HG02870 (cell line): ENCODE data around the gene RUSF1.

Source experiments
- ATAC-seq: cut with Tn5 transposase; IDR thresholded peaks from one replicate; pipeline ENCODE4 v1.9.1; 2021; ENCODE audit warnings: mild to moderate bottlenecking, moderate library complexity; ENCODE audit not compliant: unreplicated experiment

RUSF1 gene

DNA sequence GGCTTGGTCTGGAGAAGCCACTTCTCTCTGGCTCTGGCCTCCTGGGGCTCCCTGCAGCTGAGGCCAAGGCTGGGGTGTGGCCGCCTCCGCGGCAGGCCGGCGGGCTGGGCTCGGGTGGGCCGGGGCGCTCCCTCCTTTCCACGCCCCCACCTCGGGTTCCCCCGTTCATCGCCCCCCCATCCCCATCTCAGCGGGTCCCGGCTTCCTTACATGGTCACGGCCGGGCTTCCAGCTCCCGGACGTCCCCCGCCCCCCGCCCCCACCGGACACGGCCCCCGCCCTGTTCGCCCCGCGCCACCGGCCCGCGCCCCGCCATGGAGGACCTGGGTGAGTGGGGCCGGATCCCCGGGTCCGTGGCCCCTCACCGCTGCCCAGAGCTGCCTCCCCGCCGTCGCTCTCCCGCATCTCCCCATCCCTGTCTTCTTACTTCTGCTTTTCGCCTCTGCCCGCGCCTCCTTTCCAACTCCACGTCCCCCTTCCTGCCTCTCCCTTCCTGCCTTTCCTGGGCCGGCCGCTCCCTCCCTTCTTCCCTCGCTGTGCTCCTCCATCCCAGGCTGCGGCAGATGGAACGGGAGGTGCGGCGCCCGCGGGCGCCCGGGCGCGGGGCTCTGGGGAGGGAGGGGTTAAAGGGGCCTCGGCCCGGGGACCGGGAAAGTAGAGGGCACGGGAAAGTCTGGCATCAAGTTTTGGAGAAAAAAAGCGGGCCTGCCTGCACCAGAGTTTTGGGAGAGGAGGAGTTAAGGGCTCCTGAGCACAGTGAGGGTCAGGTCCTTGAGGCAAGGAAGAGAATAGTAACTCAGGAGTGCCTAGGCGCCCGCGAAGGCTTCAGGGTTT lies 36.1 kb downstream of the RUSF1 start, which contains the start of gene TGFB1I1:
Gene TGFB1I1 (plus strand): TSS at position 278 of the 834 bp plus-strand sequence. CDS start 37 bp downstream, at position 315.
- ATAC-seq = no peak

DNA sequence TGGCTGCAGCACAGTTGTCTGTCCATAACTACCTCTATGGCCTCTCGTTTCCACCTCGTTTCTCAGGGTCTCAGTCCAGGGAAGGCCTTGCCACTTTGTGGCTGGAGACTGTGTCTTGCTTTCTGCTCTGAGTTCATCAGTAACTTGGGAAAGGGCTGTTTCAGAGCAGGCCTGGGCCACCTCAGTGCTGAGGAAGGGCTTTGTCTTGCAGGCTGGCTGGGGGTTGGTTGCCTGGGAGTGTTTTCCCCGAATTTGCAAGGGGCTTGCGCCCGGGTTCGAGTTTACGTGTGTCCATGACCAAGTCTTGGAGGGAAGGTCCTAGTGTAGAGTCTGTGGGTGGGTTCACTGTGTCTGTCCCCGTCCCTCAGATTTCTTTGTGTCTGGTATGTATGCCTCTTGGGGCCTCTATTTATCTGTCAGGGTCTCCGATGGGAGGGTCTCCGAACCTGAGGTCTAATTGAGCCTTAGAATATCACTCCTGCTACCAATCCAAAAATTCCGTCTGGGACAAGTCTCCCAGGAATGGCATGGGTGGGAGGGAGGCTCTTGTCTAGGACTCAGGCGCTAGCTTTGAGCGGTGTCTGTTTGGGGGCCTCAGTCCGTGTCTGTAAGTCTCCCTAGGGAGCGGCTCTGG lies 36.8 kb downstream of the RUSF1 start:
- no peak for ATAC-seq

DNA sequence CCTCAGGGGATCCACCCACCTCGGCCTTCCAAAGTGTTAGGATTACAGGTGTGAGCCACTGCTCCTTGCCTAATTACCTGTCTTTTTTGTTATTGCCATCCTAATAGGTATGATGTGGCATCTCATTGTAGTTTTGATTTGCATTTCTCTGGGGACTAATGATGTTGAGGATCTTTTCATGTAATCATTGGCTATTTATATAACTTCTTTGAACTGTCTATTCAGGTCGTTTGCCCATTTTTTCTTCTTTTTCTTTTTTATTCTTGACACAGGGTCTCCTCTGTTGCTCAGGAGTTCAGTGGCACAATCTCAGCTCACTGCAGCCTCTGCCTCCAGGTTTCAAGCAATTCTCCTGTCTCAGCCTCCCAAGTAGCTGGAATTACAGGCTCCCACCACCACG lies 37.6 kb downstream of the RUSF1 start:
- ATAC-seq = no peak

DNA sequence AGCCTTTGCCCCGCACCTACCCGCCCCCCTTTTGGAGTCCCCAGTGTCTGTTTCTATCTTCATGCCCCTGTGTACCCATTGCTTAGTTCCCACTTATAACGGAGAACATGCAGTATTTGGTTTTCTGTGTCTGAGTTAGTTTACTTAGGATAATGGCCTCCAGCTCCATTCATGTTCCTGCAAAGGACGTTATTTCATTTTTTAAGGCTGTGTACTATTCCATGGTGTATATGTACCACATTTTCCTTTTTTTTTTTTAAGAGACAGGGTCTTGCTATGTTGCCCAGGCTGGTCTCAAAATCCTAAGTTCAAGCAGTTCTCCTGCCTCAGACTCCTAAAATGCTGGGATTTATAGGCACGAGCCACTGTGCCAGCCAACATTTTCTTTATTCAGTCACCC lies 40.3 kb downstream of the RUSF1 start:
- no peak for ATAC-seq

DNA sequence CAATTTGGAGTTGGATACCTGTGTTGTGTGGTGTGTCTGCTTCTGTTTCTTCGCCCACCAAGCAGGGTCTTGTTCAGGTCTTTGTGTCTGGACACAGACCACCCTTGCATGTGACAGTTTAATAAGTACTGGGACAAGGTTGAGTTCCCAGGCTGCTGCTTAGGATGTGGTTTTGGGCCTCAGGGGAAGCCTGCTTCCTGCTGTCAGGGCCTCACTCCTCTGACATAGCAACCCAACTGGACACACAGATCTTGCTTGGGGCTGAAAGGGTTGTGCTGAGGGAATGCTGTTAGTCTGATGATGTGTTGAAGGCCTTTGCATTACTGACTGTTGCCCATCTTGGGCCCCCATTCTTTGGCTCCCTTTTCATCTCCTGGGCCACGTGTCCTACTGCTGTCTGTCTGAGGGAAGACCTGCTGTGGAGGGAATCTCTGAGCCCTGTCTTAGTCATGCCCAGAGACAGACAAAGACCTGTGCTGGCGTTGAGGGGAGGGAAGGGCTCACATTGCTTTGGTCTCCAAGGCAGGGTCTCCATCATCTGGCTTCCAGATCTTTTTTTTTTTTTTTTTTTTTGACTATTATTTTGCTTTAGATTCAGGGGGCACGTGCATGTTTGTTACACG lies 40.9 kb downstream of the RUSF1 start:
- ATAC-seq = no peak

DNA sequence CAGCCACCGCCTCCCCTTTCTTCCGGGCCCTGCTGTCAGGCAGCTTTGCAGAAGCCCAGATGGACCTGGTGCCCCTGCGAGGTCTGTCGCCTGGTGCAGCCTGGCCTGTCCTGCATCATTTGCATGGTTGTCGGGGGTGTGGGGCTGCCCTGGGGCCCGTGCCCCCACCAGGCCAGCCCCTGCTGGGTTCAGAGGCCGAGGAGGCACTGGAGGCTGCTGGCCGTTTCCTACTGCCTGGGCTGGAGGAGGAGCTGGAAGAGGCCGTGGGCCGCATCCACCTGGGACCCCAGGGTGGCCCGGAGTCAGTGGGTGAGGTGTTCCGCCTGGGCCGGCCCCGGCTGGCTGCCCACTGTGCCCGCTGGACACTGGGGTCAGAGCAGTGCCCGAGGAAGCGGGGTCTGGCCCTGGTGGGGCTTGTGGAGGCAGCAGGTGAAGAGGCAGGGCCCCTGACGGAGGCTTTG lies 41.8 kb downstream of the RUSF1 start:
- no peak for ATAC-seq

DNA sequence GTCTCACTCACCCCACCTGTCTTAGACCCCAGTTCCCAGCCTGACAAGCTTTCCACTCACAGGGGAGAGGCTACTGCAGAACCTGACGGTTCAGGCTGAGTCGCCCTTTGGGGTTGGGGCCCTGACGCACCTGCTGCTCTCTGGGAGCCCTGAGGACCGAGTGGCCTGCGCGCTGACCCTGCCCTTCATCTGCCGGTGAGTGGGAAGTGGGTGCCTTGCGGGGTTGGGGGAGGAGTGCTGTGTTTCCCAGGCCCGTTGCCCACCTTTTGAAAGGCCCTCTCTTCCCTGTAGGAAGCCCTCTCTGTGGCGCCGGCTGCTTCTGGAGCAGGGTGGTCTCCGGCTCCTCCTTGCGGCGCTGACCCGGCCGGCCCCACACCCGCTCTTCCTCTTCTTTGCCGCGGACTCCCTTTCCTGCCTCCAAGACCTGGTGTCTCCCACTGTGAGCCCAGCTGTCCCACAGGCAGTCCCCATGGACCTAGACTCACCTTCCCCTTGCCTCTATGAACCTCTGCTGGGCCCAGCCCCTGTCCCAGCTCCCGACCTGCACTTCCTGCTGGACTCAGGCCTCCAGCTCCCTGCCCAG lies 42.3 kb downstream of the RUSF1 start:
- no peak for ATAC-seq

DNA sequence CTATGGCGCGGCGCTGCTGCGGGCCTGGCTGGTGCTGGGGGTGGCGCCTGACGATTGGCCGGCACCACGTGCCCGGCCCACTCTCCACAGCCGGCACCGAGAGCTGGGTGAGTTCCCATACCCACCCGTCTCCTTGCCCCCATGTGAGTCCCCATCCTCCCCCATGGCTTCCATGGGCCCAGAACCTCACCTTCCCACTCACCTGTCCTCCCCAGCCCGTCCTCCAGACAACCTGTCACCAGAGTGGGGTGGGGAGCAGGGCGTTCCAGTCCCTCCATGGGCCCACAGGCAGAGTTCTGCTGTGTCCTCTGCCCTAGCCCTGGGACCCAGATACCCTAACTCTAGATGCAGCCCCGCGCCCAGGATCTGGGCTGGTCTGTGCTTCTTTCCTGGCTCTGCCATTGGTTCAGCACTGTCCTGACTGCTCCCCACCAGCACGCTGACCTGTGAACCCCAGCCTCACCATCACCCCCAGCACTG lies 43.4 kb downstream of the RUSF1 start:
- no peak for ATAC-seq

DNA sequence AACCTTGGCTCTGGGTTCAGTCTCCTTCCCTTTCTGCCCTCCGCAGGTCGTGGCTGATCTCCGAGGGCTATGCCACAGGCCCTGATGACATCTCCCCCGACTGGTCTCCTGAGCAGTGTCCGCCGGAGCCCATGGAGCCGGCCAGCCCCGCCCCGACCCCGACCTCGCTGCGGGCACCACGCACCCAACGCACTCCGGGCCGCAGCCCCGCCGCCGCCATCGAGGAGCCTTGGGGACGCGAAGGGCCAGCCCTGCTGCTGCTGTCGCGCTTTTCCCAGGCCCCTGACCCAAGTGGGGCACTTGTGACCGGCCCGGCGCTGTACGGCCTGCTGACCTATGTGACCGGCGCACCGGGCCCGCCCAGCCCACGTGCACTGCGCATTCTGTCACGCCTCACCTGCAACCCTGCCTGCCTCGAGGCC lies 43.8 kb downstream of the RUSF1 start:
- no peak for ATAC-seq

DNA sequence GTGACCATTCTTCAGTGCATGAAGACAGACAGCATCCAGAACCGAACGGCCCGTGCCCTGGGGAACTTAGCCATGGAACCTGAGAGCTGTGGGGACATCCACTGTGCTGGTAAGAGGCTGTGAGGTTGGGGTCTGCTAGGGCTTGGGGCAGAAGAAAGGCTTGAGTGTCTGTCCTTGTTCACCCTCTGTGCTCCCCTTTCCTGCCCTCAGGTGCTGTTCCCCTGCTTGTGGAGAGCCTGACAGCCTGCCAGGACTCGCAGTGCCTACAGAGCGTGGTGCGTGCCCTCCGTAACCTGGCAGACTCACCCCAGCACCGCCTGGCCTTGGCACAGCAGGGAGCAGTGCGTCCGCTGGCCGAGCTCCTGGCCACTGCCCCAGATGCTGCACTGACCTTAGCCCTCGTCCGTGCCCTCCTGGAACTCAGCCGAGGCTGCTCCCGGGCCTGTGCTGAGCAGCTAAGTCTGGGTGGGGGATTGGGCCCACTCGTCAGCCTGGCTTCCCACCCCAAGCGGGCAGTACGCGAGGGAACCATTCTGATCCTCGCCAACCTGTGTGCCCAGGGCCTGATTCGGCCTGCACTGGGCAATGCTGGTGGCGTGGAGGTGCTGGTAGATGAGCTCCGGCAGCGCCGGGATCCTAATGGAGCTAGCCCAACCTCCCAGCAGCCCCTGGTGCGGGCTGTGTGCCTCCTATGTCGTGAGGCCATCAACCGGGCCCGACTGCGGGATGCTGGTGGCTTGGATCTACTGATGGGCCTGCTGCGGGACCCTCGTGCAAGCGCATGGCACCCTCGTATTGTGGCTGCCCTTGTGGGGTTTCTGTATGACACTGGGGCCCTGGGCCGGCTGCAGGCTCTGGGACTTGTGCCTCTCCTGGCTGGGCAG lies 46.0 kb downstream of the RUSF1 start:
- no peak for ATAC-seq

DNA sequence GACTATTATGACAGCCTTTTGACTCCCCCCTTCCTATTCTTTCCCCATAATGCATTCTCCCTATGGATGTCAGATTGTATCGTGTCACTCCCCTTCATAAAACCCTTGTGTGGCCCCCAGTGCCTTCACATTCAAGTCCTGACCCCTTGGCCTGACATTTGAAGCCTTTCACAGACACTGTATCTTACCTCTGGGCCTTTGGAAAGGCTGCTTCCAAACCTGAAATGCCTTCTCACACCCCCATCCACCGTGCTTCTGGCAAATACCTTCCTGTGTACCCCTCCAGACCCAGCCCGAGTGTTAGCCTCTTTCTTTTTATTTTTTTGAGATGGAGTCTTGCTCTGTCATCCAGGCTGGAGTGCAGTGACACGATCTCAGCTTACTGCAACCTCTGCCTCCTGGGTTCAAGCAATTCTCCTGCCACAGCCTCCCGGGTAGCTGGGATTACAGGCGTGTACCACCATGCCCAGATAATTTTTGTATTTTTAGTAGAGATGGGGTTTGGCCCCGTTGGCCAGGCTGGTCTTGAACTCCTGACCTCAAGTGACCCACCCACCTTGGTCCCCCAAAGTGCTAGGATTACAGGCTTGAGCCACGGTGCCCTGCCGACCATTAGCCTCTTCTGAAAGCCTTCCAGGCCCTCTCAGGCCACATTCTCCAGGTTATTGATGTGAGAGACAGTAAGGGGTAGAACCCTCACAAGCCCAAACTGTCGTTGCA lies 46.8 kb downstream of the RUSF1 start:
- no peak for ATAC-seq

DNA sequence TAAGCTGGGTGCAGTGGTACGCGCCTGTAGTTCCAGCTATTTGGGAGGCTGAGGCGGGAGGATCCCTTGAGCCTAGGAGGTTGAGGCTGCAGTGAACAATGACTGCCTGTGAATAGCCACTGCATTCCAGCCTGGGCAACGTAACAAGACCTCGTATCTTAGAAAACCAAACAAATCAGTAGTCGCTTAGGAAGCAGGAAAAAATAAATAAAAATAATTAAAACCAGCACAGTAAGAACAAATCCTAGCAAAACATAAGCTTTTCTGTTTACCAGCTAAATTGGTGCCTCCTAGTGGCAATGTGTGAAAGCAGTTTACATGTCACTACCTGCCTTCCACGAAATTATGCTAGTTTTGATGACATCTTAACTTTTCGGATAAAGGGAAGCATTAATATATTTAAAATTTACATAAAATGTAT lies 47.6 kb downstream of the RUSF1 start:
- no peak for ATAC-seq

DNA sequence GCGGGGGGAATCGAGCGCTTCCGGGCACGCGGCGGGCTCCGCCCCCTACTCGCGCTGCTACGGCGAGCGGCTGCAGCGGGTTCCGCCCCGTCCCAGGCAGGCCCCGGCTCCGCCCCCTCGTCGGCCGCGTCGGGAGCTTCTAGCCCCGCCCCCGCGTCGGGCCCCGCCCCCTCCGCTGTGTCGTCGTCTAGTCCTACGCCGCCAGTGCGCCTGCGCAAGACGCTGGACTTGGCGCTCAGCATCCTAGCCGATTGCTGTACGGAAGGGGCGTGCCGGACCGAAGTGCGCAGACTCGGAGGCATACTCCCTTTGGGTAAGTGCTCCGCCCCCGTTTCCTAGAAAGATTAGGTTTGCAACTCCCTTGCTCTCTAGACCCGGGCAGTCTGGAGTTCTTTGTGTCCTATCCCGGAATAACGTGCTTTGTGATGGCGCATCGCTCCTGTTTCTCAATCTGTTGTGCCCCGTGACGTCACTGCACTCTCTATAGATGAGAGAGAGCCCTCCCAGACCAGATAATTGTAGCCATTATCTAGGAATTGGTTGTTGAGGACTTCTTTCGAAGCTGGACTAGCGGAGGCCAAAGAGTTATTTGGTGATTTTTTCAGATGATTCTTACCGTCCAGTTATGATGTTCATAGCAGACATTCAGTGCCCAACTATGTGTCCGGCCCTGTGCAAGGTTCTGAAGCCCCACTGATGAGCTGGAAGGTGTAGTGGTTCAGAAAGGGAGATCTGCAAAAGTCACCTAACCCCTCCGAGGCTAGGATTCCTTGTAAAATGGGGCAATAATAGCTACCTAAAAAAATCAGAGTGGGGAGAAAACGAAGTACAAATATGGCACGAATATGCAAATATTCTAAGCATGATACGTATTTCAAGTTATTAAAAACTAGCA lies 48.3 kb downstream of the RUSF1 start:
- peak; percentile 63 for ATAC-seq

DNA sequence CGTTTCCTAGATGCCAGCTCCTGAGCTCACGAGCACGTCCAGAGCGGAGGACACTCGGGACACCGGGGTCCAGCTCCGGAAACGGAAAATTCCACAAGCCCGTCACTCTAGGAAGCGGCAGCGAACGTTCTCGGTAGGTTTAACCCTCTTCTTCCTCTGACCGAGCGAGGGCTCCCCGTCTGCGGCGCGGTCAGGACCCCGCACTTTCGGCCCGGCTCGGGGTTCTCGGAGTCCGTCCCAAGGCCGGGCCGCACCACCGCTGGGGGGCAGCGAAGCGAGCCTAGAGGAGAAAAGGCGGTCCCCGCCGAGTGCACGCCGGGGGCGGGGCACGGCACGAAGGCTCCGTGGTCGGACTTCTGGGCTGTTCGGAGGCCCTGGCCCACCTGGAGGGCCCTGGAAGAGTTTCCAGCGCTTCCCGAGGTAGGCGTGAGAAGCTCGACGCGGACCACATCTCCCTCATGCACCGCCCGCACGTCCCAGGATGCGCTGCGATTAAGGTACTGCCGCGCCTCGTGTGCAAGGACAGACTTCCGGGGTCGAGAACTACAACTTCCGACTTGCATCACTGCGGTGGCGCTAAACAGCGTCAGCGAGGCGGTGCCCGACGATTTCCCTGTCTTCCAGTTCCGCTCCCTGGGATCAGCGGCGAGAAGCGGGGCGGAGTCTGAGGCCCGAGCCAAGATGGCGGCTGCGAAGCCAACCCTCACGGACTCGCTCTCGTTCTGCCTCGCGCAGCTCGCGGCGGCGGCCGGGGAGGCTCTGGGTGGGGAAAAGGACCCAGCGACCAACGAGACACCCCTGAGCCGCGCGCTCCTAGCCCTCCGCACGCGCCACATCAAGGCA lies 49.1 kb downstream of the RUSF1 start, which contains the start of gene ARMC5:
Gene ARMC5 (plus strand): TSS at position 658 of the 843 bp plus-strand sequence. CDS start 24 bp downstream, at position 682.
- peak; percentile 70 for ATAC-seq

DNA sequence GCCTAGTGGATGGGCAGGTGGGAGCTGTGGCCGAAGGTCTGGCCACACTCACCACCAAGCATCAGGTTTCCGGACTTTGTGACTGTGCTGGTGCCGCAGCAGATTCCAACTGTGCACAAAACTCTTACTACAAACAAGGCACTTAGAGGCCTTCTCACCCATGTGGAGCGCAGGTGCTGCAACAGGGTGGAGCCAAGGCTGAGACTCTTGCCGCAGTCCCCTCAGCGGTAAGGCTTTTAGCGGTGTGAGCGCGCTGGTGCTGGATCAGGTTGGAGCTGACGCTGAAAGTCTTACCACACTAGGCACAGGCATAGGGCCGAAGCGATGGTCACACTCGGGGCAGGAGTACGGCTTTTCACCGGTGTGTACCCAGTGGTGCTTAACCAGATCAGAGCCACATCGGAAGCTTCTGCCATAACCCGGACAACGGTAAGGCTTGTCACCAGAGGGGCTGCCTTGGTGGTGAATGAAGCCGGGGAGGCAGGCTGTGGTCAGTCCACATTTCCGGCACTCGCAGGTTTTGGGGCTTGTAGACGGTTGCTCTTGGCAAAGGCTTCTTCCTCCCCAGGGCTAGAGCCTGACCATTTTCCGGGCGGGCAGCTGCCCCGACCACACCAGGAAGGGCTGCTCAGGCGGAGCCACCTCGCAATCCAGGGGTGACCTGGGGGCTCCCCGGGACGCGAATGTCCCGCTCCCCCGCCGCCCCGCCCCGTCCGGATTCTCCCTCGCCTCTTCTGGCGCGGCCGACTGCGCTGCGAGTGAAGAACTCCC lies 49.9 kb downstream of the RUSF1 start:
- peak; percentile 8 for ATAC-seq

DNA sequence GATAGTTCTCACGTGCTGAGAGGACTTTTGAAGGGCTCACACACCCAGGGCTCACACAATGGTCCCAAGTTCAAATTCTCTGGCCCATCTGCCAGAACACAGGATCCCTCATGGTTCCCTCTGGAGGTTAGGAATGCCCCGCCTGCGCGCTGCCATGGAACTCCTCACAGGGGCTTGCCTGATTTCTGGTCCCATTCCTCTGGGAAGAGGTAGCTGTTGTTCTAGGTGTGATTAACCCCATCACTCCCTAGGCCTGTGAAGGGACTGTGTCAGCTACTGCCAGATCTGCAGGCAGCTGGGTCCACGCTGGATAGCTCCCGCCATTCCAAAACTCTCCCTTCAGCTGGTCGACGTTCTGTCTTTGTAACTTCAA lies 51.2 kb downstream of the RUSF1 start:
- no peak for ATAC-seq
